Stimulated activated naive CD8-positive, alpha-beta T cell treated with anti-CD3 and anti-CD28 coated beads, Interleukin-15, Interleukin-2, amounts not matched to agents 100 ng/mL and 50 ng/mL, for 24 hours (primary cell): ENCODE measurements around the gene RAD52.

Experiments
- H3K27ac Mint-ChIP-seq: one replicate; pipeline ENCODE4 v1.8.0; 2021; ENCODE audit warnings: mild to moderate bottlenecking, mixed read lengths
- H3K27me3 Mint-ChIP-seq: one replicate; pipeline ENCODE4 v1.8.0; 2021; ENCODE audit warnings: mixed read lengths
- H3K36me3 Mint-ChIP-seq: one replicate; pipeline ENCODE4 v1.8.0; 2021; ENCODE audit warnings: low read depth, mixed read lengths
- H3K4me1 Mint-ChIP-seq: one replicate; pipeline ENCODE4 v1.8.0; 2021; ENCODE audit warnings: low read depth, mixed read lengths
- H3K4me3 Mint-ChIP-seq: one replicate; pipeline ENCODE4 v1.8.0; 2021; ENCODE audit warnings: mild to moderate bottlenecking, mixed read lengths
- H3K9me3 Mint-ChIP-seq: one replicate; pipeline ENCODE4 v1.8.0; 2021; ENCODE audit warnings: mixed read lengths

Gene RAD52

GRCh38 chr12:977156-977555, 27.7 kb upstream of the RAD52 start:
- no peaks in the 10 kb centered on the region for H3K27me3 Mint-ChIP-seq
- H3K9me3 Mint-ChIP-seq: no peaks in the 10 kb centered on the region
- H3K4me3 Mint-ChIP-seq: no peak overlapping the region
- no peaks in the 10 kb centered on the region for H3K36me3 Mint-ChIP-seq
- peaks cover 3% of the 10 kb centered on the region for H3K4me1 Mint-ChIP-seq
- no peak overlapping the region for H3K27ac Mint-ChIP-seq

- H3K9me3 Mint-ChIP-seq: no peaks in the 10 kb centered on the region
- H3K4me3 Mint-ChIP-seq: no peak overlapping the region
- H3K27me3 Mint-ChIP-seq: no peaks in the 10 kb centered on the region
- no peaks in the 10 kb centered on the region for H3K36me3 Mint-ChIP-seq
- H3K27ac Mint-ChIP-seq: no peak overlapping the region
- H3K4me1 Mint-ChIP-seq: peaks cover 3% of the 10 kb centered on the region
Measured at GRCh38 chr12:976644-977043, 27.1 kb upstream of the RAD52 start.

- Mint-ChIP-seq H3K4me3 (no peak overlapping the region), H3K4me1 (no peaks in the 10 kb centered on the region), H3K27ac (no peak overlapping the region), H3K36me3 (no peaks in the 10 kb centered on the region), H3K27me3 (no peaks in the 10 kb centered on the region), H3K9me3 (no peaks in the 10 kb centered on the region)
Measured at GRCh38 chr12:974271-974862, 24.9 kb upstream of the RAD52 start.

GRCh38 chr12:971991-972390, 22.5 kb upstream of the RAD52 start:
- Mint-ChIP-seq H3K27me3 (no peaks in the 10 kb centered on the region), H3K27ac (no peak overlapping the region), H3K36me3 (no peaks in the 10 kb centered on the region), H3K4me3 (no peak overlapping the region), H3K9me3 (no peaks in the 10 kb centered on the region), H3K4me1 (no peaks in the 10 kb centered on the region)

- no peak overlapping the region for H3K4me3 Mint-ChIP-seq
- H3K9me3 Mint-ChIP-seq: no peaks in the 10 kb centered on the region
- no peaks in the 10 kb centered on the region for H3K4me1 Mint-ChIP-seq
- H3K27me3 Mint-ChIP-seq: no peaks in the 10 kb centered on the region
- no peaks in the 10 kb centered on the region for H3K36me3 Mint-ChIP-seq
- no peak overlapping the region for H3K27ac Mint-ChIP-seq
Measured at GRCh38 chr12:969821-970220, 20.3 kb upstream of the RAD52 start.

- Mint-ChIP-seq H3K27me3 (no peaks in the 10 kb centered on the region), H3K9me3 (no peaks in the 10 kb centered on the region), H3K27ac (no peak overlapping the region), H3K4me1 (no peaks in the 10 kb centered on the region), H3K4me3 (no peak overlapping the region), H3K36me3 (no peaks in the 10 kb centered on the region)
Measured at GRCh38 chr12:968545-968944, 19.1 kb upstream of the RAD52 start.

GRCh38 chr12:967641-968040, 18.1 kb upstream of the RAD52 start:
- Mint-ChIP-seq H3K4me3 (no peak overlapping the region), H3K9me3 (no peaks in the 10 kb centered on the region), H3K27ac (no peak overlapping the region), H3K27me3 (no peaks in the 10 kb centered on the region), H3K36me3 (no peaks in the 10 kb centered on the region), H3K4me1 (no peaks in the 10 kb centered on the region)

GRCh38 chr12:966724-967123, 17.2 kb upstream of the RAD52 start:
- Mint-ChIP-seq H3K27me3 (no peaks in the 10 kb centered on the region), H3K4me3 (no peak overlapping the region), H3K36me3 (no peaks in the 10 kb centered on the region), H3K4me1 (no peaks in the 10 kb centered on the region), H3K27ac (no peak overlapping the region), H3K9me3 (no peaks in the 10 kb centered on the region)

GRCh38 chr12:958588-959123, 9.2 kb upstream of the RAD52 start:
- no peak overlapping the region for H3K4me3 Mint-ChIP-seq
- H3K9me3 Mint-ChIP-seq: no peaks in the 10 kb centered on the region
- H3K36me3 Mint-ChIP-seq: no peaks in the 10 kb centered on the region
- H3K27me3 Mint-ChIP-seq: no peaks in the 10 kb centered on the region
- no peaks in the 10 kb centered on the region for H3K4me1 Mint-ChIP-seq
- H3K27ac Mint-ChIP-seq: no peak overlapping the region

GRCh38 chr12:955939-956338, 6.4 kb upstream of the RAD52 start:
- H3K9me3 Mint-ChIP-seq: no peaks in the 10 kb centered on the region
- no peak overlapping the region for H3K27ac Mint-ChIP-seq
- no peaks in the 10 kb centered on the region for H3K27me3 Mint-ChIP-seq
- no peaks in the 10 kb centered on the region for H3K4me1 Mint-ChIP-seq
- no peaks in the 10 kb centered on the region for H3K36me3 Mint-ChIP-seq
- H3K4me3 Mint-ChIP-seq: no peak overlapping the region

GRCh38 chr12:954741-955140, 5.2 kb upstream of the RAD52 start:
- Mint-ChIP-seq H3K36me3 (no peaks in the 10 kb centered on the region), H3K27ac (no peak overlapping the region), H3K4me1 (no peaks in the 10 kb centered on the region), H3K27me3 (no peaks in the 10 kb centered on the region), H3K4me3 (no peak overlapping the region), H3K9me3 (no peaks in the 10 kb centered on the region)

- Mint-ChIP-seq H3K27ac (no peak overlapping the region), H3K4me1 (peaks cover 9% of the 10 kb centered on the region)
Measured at GRCh38 chr12:953776-954175, 4.3 kb upstream of the RAD52 start.

GRCh38 chr12:951176-951575, 1.7 kb upstream of the RAD52 start:
- Mint-ChIP-seq H3K27me3 (no peaks in the 10 kb centered on the region), H3K4me3 (no peak overlapping the region), H3K27ac (no peak overlapping the region), H3K4me1 (peaks cover 24% of the 10 kb centered on the region), H3K36me3 (peaks cover 11% of the 10 kb centered on the region), H3K9me3 (no peaks in the 10 kb centered on the region)

More at GRCh38 chr12:953776-954175, 4.3 kb upstream of the RAD52 start:
- no peak overlapping the region for H3K4me3 Mint-ChIP-seq
- H3K9me3 Mint-ChIP-seq: no peaks in the 10 kb centered on the region
- peaks cover 5% of the 10 kb centered on the region for H3K36me3 Mint-ChIP-seq
- H3K27me3 Mint-ChIP-seq: no peaks in the 10 kb centered on the region

- H3K4me1 Mint-ChIP-seq: peaks cover 41% of the 10 kb centered on the region
Measured at GRCh38 chr12:948238-948637, 1.3 kb downstream of the RAD52 start.

GRCh38 chr12:946631-947030, 2.9 kb downstream of the RAD52 start:
- Mint-ChIP-seq H3K27me3 (no peaks in the 10 kb centered on the region), H3K4me1 (peaks cover 41% of the 10 kb centered on the region), H3K27ac (no peak overlapping the region)

More at GRCh38 chr12:948238-948637, 1.3 kb downstream of the RAD52 start:
- Mint-ChIP-seq H3K27me3 (no peaks in the 10 kb centered on the region), H3K27ac (peak overlapping the region; percentile 75), H3K4me3 (peak overlapping the region; percentile 98), H3K9me3 (no peaks in the 10 kb centered on the region), H3K36me3 (peaks cover 26% of the 10 kb centered on the region)

GRCh38 chr12:946212-946611, 3.3 kb downstream of the RAD52 start:
- H3K27me3 Mint-ChIP-seq: no peaks in the 10 kb centered on the region
- no peaks in the 10 kb centered on the region for H3K9me3 Mint-ChIP-seq
- peaks cover 41% of the 10 kb centered on the region for H3K4me1 Mint-ChIP-seq
- H3K36me3 Mint-ChIP-seq: peaks cover 38% of the 10 kb centered on the region
- H3K27ac Mint-ChIP-seq: no peak overlapping the region
- H3K4me3 Mint-ChIP-seq: peak overlapping the region; percentile 14

More at GRCh38 chr12:946631-947030, 2.9 kb downstream of the RAD52 start:
- Mint-ChIP-seq H3K4me3 (peak overlapping the region; percentile 14), H3K36me3 (peaks cover 38% of the 10 kb centered on the region), H3K9me3 (no peaks in the 10 kb centered on the region)
